ENCODE measurements around the gene SPEN. TPM values are rescaled to one million over a fixed set of nuclear protein-coding genes. Genes with fewer than 3 reads are reported as not detected.

SPEN gene
- total and polyA plus RNA-seq, 9 of the 15 experiments (the other 6 are each of a cell fraction or from before 2014, with no cell fraction given), result 5.7 to 87.5 (median 27.2) TPM

DNA sequence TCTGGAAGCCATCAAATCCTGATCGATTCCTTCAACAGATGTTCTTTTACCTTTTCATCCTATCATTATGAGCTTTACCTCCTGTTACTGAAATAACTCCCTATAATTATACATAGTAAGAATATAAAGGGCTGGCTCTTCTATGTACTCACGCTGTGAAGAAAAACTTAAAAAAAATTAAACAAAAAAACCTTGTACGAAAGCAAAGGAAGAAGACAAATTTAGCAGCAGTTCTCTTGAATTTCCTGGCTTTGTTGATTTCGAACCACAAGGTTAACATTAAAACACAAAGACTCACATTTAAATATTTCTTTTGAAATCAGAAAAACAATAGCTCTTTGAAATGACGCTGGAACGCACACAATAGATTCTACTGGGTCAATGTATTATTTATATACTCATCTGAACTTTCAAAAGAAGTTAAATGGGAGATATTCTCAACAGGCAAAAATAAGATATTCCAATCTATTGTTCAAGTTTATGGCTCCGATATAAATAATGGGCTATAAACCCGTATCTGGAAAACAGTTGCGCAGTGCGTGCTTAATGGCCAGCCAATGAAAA, 13.6 kb upstream of the SPEN start (continued):
- TF ChIP-seq, protein P1, sequence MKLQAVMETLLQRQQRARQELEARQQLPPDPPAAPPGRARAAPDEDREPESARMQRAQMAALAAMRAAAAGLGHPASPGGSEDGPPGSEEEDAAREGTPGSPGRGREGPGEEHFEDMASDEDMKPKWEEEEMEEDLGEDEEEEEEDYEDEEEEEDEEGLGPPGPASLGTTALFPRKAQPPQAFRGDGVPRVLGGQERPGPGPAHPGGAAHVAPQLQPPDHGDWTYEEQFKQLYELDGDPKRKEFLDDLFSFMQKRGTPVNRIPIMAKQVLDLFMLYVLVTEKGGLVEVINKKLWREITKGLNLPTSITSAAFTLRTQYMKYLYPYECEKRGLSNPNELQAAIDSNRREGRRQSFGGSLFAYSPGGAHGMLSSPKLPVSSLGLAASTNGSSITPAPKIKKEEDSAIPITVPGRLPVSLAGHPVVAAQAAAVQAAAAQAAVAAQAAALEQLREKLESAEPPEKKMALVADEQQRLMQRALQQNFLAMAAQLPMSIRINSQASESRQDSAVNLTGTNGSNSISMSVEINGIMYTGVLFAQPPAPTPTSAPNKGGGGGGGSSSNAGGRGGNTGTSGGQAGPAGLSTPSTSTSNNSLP (IDR thresholded peaks at IDR 0.05; ENCODE audit: borderline replicate concordance, low read depth, low read length), result peak; percentile 83
- TF ChIP-seq, protein P2, sequence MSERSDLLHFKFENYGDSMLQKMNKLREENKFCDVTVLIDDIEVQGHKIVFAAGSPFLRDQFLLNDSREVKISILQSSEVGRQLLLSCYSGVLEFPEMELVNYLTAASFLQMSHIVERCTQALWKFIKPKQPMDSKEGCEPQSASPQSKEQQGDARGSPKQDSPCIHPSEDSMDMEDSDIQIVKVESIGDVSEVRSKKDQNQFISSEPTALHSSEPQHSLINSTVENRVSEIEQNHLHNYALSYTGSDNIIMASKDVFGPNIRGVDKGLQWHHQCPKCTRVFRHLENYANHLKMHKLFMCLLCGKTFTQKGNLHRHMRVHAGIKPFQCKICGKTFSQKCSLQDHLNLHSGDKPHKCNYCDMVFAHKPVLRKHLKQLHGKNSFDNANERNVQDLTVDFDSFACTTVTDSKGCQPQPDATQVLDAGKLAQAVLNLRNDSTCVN (CRISPR knock-in tag; IDR thresholded peaks at IDR 0.05), result no peak
- TF ChIP-seq TAF1 (IDR thresholded peaks at IDR 0.05; ENCODE audit: control insufficient read depth, extremely low read depth, insufficient read depth, low read length, severe bottlenecking), result no peak
- TF ChIP-seq, protein P3, sequence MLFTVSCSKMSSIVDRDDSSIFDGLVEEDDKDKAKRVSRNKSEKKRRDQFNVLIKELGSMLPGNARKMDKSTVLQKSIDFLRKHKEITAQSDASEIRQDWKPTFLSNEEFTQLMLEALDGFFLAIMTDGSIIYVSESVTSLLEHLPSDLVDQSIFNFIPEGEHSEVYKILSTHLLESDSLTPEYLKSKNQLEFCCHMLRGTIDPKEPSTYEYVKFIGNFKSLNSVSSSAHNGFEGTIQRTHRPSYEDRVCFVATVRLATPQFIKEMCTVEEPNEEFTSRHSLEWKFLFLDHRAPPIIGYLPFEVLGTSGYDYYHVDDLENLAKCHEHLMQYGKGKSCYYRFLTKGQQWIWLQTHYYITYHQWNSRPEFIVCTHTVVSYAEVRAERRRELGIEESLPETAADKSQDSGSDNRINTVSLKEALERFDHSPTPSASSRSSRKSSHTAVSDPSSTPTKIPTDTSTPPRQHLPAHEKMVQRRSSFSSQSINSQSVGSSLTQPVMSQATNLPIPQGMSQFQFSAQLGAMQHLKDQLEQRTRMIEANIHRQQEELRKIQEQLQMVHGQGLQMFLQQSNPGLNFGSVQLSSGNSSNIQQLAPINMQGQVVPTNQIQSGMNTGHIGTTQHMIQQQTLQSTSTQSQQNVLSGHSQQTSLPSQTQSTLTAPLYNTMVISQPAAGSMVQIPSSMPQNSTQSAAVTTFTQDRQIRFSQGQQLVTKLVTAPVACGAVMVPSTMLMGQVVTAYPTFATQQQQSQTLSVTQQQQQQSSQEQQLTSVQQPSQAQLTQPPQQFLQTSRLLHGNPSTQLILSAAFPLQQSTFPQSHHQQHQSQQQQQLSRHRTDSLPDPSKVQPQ (CRISPR knock-in tag; IDR thresholded peaks at IDR 0.05; ENCODE audit: borderline replicate concordance), result no peak
- no peak for TF ChIP-seq RBM17 (IDR thresholded peaks at IDR 0.05; ENCODE audit: borderline replicate concordance, low read depth, low read length)
- no peak for TF ChIP-seq PHB2 (IDR thresholded peaks at IDR 0.05; ENCODE audit: low read depth)
- peak; percentile 47 for TF ChIP-seq HDAC3 (IDR thresholded peaks at IDR 0.05; ENCODE audit: borderline replicate concordance, partially characterized antibody)
- TF ChIP-seq, protein P4, sequence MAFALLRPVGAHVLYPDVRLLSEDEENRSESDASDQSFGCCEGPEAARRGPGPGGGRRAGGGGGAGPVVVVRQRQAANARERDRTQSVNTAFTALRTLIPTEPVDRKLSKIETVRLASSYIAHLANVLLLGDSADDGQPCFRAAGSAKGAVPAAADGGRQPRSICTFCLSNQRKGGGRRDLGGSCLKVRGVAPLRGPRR (CRISPR knock-in tag; IDR thresholded peaks at IDR 0.05), result no peak
- no peak for TF ChIP-seq KDM2B (CRISPR knock-in tag; IDR thresholded peaks at IDR 0.05)
- TF ChIP-seq, protein P5, sequence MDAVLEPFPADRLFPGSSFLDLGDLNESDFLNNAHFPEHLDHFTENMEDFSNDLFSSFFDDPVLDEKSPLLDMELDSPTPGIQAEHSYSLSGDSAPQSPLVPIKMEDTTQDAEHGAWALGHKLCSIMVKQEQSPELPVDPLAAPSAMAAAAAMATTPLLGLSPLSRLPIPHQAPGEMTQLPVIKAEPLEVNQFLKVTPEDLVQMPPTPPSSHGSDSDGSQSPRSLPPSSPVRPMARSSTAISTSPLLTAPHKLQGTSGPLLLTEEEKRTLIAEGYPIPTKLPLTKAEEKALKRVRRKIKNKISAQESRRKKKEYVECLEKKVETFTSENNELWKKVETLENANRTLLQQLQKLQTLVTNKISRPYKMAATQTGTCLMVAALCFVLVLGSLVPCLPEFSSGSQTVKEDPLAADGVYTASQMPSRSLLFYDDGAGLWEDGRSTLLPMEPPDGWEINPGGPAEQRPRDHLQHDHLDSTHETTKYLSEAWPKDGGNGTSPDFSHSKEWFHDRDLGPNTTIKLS (IDR thresholded peaks at IDR 0.05; ENCODE audit: borderline replicate concordance, low read depth), result no peak
- no peak for TF ChIP-seq ZNF143 (CRISPR knock-in tag; IDR thresholded peaks at IDR 0.05)
- TF ChIP-seq LARP7 (IDR thresholded peaks at IDR 0.05), result no peak
- TF ChIP-seq, protein P6, sequence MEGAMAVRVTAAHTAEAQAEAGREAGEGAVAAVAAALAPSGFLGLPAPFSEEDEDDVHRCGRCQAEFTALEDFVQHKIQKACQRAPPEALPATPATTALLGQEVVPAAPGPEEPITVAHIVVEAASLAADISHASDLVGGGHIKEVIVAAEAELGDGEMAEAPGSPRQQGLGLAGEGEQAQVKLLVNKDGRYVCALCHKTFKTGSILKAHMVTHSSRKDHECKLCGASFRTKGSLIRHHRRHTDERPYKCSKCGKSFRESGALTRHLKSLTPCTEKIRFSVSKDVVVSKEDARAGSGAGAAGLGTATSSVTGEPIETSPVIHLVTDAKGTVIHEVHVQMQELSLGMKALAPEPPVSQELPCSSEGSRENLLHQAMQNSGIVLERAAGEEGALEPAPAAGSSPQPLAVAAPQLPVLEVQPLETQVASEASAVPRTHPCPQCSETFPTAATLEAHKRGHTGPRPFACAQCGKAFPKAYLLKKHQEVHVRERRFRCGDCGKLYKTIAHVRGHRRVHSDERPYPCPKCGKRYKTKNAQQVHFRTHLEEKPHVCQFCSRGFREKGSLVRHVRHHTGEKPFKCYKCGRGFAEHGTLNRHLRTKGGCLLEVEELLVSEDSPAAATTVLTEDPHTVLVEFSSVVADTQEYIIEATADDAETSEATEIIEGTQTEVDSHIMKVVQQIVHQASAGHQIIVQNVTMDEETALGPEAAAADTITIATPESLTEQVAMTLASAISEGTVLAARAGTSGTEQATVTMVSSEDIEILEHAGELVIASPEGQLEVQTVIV (CRISPR knock-in tag; IDR thresholded peaks at IDR 0.05; ENCODE audit: borderline replicate concordance), result no peak
- TF ChIP-seq, protein P7, sequence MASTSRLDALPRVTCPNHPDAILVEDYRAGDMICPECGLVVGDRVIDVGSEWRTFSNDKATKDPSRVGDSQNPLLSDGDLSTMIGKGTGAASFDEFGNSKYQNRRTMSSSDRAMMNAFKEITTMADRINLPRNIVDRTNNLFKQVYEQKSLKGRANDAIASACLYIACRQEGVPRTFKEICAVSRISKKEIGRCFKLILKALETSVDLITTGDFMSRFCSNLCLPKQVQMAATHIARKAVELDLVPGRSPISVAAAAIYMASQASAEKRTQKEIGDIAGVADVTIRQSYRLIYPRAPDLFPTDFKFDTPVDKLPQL (IDR thresholded peaks at IDR 0.05; ENCODE audit: extremely low read depth, insufficient read length), result no peak

All from K562 (cell line).